ENCODE measurements around the gene CCR1.

GRCh38 chr3:46203681-46204080 lies 4.4 kb downstream of the CCR1 start:
- TF ChIP-seq TAF1 (IDR thresholded peaks at IDR 0.05; ENCODE audit: low read depth, low read length) (no peak), POLR2A (IDR thresholded peaks at IDR 0.05; ENCODE audit: low read depth, low read length) (no peak), SPI1 (IDR thresholded peaks at IDR 0.05; ENCODE audit: low read depth, low read length) (no peak), POLR2AphosphoS5 (IDR thresholded peaks at IDR 0.05; ENCODE audit: low read depth, low read length) (no peak), PAX5 (IDR thresholded peaks at IDR 0.05; ENCODE audit: insufficient read depth, low read length, severe bottlenecking) (no peak)

Measured in GM12891 (cell line).